ENCODE data around the gene ZNF536.

Gene ZNF536

DNA sequence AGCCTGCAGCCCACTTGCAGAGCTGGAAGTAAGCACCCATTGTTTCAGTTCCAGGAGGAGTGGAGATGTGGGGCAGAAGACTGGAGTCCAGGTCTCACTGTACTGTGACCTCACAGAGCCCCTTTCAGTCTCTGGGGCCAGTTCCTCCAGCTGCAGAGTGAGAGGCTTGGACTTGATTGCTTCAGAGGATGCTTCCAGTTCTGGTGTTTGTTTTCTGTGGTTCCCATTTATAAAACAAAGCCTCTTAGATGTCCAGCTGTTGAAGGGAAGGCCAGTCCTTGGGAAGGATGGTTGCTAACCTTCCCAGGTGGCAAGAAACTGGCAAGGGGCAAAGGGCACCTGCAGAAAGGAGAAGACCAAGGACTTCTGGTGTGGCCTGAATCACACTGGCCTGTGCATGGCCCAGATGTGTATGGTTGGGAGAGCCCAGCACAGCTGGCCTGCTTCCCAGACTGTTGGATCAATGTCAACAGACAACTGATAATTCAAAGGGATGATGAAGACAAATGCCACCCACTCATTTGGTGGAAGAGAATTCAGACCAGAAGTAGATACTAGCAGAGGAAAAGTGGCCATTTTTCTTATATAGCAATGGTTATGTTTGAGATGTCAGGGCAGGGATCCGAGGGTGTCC is 218.5 kb downstream of the ZNF536 start:
- no peak overlapping the region for H3K27ac ChIP-seq (ENCODE audit: low read depth, low read length)
- H3K4me3 ChIP-seq (ENCODE audit: low read depth in 1 of 2, low read length in 2 of 2) = no peak overlapping the region
- no peaks in the 10 kb centered on the region for H3K27me3 ChIP-seq (ENCODE audit: control insufficient read depth in 1 of 2, insufficient read depth in 2 of 2, low read length in 2 of 2)
- no peaks in the 10 kb centered on the region for H3K36me3 ChIP-seq (ENCODE audit: insufficient read depth, low read length)
- H3K9ac ChIP-seq (ENCODE audit: low read length) = no peak overlapping the region
- no peaks in the 10 kb centered on the region for H3K9me3 ChIP-seq (ENCODE audit: low read length)
- peaks cover 10% of the 10 kb centered on the region for H3K4me1 ChIP-seq (ENCODE audit: insufficient read depth, low read length)

GRCh38 chr19:30593356-30593755 is 221.2 kb downstream of the ZNF536 start:
- H3K36me3 ChIP-seq (ENCODE audit: insufficient read depth, low read length) = no peaks in the 10 kb centered on the region
- no peak overlapping the region for H3K9ac ChIP-seq (ENCODE audit: low read length)
- no peak overlapping the region for H3K27ac ChIP-seq (ENCODE audit: low read depth, low read length)
- peaks cover 10% of the 10 kb centered on the region for H3K4me1 ChIP-seq (ENCODE audit: insufficient read depth, low read length)
- H3K27me3 ChIP-seq (ENCODE audit: control insufficient read depth in 1 of 2, insufficient read depth in 2 of 2, low read length in 2 of 2) = no peaks in the 10 kb centered on the region
- H3K9me3 ChIP-seq (ENCODE audit: low read length) = no peaks in the 10 kb centered on the region
- no peak overlapping the region for H3K4me3 ChIP-seq (ENCODE audit: low read depth in 1 of 2, low read length in 2 of 2)

DNA sequence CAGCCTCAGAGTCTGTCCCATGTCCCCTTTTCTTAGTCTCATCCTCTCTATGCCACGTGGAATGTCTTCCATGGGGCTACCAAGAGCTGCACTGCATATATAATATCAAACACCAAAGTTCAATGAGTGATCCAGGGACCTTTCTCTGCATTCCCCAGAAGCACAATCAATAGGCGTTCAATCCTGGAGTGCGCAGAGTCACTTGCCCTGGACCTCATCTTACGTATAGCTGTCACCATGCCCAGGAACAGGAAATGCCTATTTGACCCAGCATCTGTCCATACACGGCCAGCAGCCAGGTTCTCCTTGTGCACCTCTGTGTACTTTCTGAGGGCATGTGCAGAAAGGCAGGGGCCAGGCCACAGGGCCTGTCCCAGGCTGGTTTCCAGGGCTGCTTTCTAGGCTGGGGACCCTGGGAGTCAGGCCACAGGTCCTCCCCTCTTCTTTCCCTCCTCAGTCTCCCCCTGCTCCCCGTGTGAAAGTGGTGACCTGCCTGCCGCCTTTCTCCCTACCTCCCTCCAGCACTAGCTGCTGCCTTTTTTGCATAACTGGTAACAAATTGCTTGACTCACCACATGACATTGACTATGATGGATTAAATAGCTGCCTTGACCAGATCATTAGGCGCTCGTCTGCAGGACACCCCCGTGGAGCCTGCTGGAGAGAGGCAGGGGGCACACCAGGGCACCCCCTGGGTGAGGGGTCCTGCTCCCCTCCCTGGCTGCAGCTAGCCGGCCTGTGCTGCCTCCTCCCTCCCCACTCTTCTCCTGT is 222.0 kb downstream of the ZNF536 start:
- H3K9me3 ChIP-seq (ENCODE audit: low read length) = no peaks in the 10 kb centered on the region
- H3K9ac ChIP-seq (ENCODE audit: low read length) = no peak overlapping the region
- H3K4me1 ChIP-seq (ENCODE audit: insufficient read depth, low read length) = peaks cover 10% of the 10 kb centered on the region
- H3K36me3 ChIP-seq (ENCODE audit: insufficient read depth, low read length) = no peaks in the 10 kb centered on the region
- no peak overlapping the region for H3K27ac ChIP-seq (ENCODE audit: low read depth, low read length)
- no peaks in the 10 kb centered on the region for H3K27me3 ChIP-seq (ENCODE audit: control insufficient read depth in 1 of 2, insufficient read depth in 2 of 2, low read length in 2 of 2)
- no peak overlapping the region for H3K4me3 ChIP-seq (ENCODE audit: low read depth in 1 of 2, low read length in 2 of 2)

- H3K4me3 ChIP-seq (ENCODE audit: low read depth in 1 of 2, low read length in 2 of 2) = no peak overlapping the region
- H3K27ac ChIP-seq (ENCODE audit: low read depth, low read length) = no peak overlapping the region
- H3K9ac ChIP-seq (ENCODE audit: low read length) = no peak overlapping the region
- peaks cover 10% of the 10 kb centered on the region for H3K4me1 ChIP-seq (ENCODE audit: insufficient read depth, low read length)
- H3K27me3 ChIP-seq (ENCODE audit: control insufficient read depth in 1 of 2, insufficient read depth in 2 of 2, low read length in 2 of 2) = no peaks in the 10 kb centered on the region
- no peaks in the 10 kb centered on the region for H3K36me3 ChIP-seq (ENCODE audit: insufficient read depth, low read length)
- no peaks in the 10 kb centered on the region for H3K9me3 ChIP-seq (ENCODE audit: low read length)
Observed at GRCh38 chr19:30596268-30596667, 224.1 kb downstream of the ZNF536 start.

DNA sequence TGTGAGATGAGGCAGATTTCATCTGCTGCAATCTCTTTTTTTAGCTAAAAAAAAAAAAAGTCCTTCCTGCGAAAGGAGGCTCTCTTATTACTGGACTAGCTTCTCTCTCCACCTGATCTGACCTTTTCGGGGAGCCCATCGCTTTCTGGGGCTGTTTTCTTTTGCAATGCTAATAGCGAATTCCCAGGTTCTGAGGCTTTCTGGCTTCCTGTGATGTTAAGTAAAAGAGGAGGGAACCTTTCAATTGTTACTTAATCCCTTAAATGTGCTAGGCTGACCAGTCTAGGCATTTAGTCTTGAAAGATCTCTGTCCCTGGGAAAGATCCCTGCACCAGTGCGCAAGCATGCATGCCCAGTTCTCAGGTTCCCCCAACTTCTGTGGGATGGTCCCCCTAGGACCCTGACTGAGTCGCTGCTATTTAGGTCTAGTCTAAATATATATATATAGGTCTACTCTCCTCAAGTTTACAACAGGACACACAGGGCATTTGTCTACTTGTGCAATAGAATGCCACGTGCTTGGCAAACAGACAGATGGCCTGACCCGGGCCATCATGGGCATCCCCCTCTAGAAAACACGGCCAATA is 224.7 kb downstream of the ZNF536 start:
- H3K27ac ChIP-seq (ENCODE audit: low read depth, low read length) = no peak overlapping the region
- peaks cover 10% of the 10 kb centered on the region for H3K4me1 ChIP-seq (ENCODE audit: insufficient read depth, low read length)
- H3K36me3 ChIP-seq (ENCODE audit: insufficient read depth, low read length) = no peaks in the 10 kb centered on the region
- no peak overlapping the region for H3K9ac ChIP-seq (ENCODE audit: low read length)
- H3K27me3 ChIP-seq (ENCODE audit: control insufficient read depth in 1 of 2, insufficient read depth in 2 of 2, low read length in 2 of 2) = no peaks in the 10 kb centered on the region
- H3K9me3 ChIP-seq (ENCODE audit: low read length) = no peaks in the 10 kb centered on the region
- H3K4me3 ChIP-seq (ENCODE audit: low read depth in 1 of 2, low read length in 2 of 2) = no peak overlapping the region

GRCh38 chr19:30598688-30599087 is 226.5 kb downstream of the ZNF536 start:
- Histone ChIP-seq H3K9ac (ENCODE audit: low read length) (no peak overlapping the region), H3K27me3 (ENCODE audit: control insufficient read depth in 1 of 2, insufficient read depth in 2 of 2, low read length in 2 of 2) (no peaks in the 10 kb centered on the region), H3K27ac (ENCODE audit: low read depth, low read length) (no peak overlapping the region), H3K36me3 (ENCODE audit: insufficient read depth, low read length) (no peaks in the 10 kb centered on the region), H3K9me3 (ENCODE audit: low read length) (no peaks in the 10 kb centered on the region), H3K4me1 (ENCODE audit: insufficient read depth, low read length) (peaks cover 1% of the 10 kb centered on the region), H3K4me3 (ENCODE audit: low read depth in 1 of 2, low read length in 2 of 2) (no peak overlapping the region)

DNA sequence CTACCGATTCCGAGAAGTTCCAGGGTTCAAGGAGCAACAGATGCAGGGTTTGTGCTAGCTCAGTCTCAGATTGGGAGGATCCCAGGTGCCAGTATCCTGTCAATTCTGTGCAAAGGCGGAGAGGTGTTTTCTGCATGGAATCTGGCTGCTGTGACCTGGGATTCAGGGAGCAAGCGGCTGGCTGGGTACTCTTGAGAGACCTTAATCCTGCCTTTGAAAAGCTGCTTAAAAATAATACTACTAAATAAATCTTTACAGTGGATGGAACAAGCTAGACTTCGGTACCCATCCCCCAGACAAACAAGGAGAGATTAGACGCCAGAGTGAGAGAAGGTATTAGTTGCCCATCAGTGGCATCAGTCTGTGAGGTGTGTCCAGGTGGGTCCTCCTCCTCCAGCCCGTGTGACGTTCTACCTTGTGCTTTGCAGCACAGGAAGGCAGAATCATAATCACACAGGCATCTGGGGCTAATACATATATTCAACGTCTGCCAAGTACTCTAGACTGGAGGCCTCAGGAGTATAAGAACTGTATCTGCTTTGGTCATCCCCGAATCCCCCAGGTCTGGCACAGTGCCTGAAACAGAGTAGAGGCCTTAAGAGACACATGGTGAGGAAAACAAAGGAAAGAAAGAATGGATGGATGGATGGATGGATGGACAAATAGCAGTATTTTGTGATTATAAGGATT is 230.6 kb downstream of the ZNF536 start:
- Histone ChIP-seq H3K4me3 (ENCODE audit: low read depth in 1 of 2, low read length in 2 of 2) (no peak overlapping the region), H3K27ac (ENCODE audit: low read depth, low read length) (no peak overlapping the region), H3K27me3 (ENCODE audit: control insufficient read depth in 1 of 2, insufficient read depth in 2 of 2, low read length in 2 of 2) (no peaks in the 10 kb centered on the region), H3K9me3 (ENCODE audit: low read length) (no peaks in the 10 kb centered on the region), H3K36me3 (ENCODE audit: insufficient read depth, low read length) (no peaks in the 10 kb centered on the region), H3K4me1 (ENCODE audit: insufficient read depth, low read length) (no peaks in the 10 kb centered on the region), H3K9ac (ENCODE audit: low read length) (no peak overlapping the region)

GRCh38 chr19:30604657-30605056 is 232.5 kb downstream of the ZNF536 start:
- H3K27me3 ChIP-seq (ENCODE audit: control insufficient read depth in 1 of 2, insufficient read depth in 2 of 2, low read length in 2 of 2) = no peaks in the 10 kb centered on the region
- H3K27ac ChIP-seq (ENCODE audit: low read depth, low read length) = no peak overlapping the region
- H3K4me3 ChIP-seq (ENCODE audit: low read depth in 1 of 2, low read length in 2 of 2) = no peak overlapping the region
- no peaks in the 10 kb centered on the region for H3K4me1 ChIP-seq (ENCODE audit: insufficient read depth, low read length)
- H3K9me3 ChIP-seq (ENCODE audit: low read length) = no peaks in the 10 kb centered on the region
- no peak overlapping the region for H3K9ac ChIP-seq (ENCODE audit: low read length)
- H3K36me3 ChIP-seq (ENCODE audit: insufficient read depth, low read length) = no peaks in the 10 kb centered on the region

DNA sequence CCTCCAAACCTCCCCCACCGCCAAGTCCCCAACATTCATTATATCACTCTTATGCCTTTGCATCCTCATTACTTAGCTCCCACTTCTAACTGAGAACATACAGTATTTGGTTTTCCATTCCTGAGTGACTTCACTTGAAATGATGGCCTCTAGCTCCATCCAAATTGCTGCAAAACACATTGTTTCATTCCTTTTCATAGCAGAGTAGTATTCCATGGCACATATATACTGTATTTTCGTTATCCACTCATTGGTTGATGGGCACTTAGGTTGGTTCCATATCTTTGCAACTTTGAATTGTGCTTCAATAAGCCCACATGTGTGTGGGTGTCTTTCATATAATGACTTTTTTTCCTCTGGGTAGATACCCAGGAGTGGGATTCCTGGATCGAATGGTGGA is 233.1 kb downstream of the ZNF536 start:
- no peaks in the 10 kb centered on the region for H3K36me3 ChIP-seq (ENCODE audit: insufficient read depth, low read length)
- no peak overlapping the region for H3K4me3 ChIP-seq (ENCODE audit: low read depth in 1 of 2, low read length in 2 of 2)
- H3K27me3 ChIP-seq (ENCODE audit: control insufficient read depth in 1 of 2, insufficient read depth in 2 of 2, low read length in 2 of 2) = no peaks in the 10 kb centered on the region
- H3K4me1 ChIP-seq (ENCODE audit: insufficient read depth, low read length) = no peaks in the 10 kb centered on the region
- no peak overlapping the region for H3K9ac ChIP-seq (ENCODE audit: low read length)
- no peaks in the 10 kb centered on the region for H3K9me3 ChIP-seq (ENCODE audit: low read length)
- H3K27ac ChIP-seq (ENCODE audit: low read depth, low read length) = no peak overlapping the region

DNA sequence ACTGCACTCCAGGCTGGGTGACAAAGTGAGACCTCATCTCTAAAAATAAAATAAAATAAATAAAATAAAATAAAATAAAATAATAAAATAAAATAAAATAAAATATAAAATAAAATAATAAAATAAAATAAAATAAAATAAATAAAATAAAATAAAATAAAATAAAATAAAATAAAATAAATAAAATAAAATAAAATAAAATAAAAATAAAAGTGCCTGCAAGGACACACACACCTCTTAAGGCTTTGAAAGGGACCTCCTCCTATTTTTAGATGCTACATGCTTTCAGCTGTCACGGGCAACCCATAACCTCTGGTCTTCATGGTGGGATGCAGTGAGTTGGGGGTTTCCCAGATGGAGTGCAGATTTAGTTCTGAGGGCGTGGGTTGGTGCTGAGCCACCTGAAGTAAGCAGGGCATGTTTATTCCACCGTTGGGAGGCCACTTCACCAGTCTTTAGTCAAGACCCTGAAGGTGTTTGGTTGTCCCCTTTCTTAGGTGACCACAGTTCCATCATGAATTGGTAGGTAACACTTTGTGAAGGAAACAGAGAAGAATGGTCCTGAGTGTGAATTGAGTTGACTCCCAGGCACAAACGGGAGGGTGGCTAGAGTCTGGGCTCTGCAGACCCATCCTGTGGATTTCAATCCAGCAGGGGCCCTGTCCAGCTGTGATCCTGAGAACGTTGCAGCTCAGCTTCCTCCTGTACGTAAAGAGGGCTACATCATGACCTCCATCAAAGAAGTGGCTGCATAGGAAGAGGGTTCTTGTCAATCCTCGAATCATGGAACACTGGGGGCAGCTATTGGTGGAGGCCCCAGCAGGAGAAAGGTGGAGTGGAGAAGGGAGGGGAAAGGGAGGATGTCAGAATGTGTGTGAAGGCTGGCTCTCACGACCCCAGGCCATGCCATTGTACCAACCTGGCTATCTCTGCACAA is 234.2 kb downstream of the ZNF536 start:
- Histone ChIP-seq H3K4me3 (ENCODE audit: low read depth in 1 of 2, low read length in 2 of 2) (no peak overlapping the region), H3K9me3 (ENCODE audit: low read length) (no peaks in the 10 kb centered on the region), H3K4me1 (ENCODE audit: insufficient read depth, low read length) (no peaks in the 10 kb centered on the region), H3K36me3 (ENCODE audit: insufficient read depth, low read length) (no peaks in the 10 kb centered on the region), H3K27ac (ENCODE audit: low read depth, low read length) (no peak overlapping the region), H3K27me3 (ENCODE audit: control insufficient read depth in 1 of 2, insufficient read depth in 2 of 2, low read length in 2 of 2) (no peaks in the 10 kb centered on the region), H3K9ac (ENCODE audit: low read length) (no peak overlapping the region)
